GM19240 (cell line): Measurements from ENCODE around the gene ENKD1.

ENCODE experiments used
- DNase-seq: peaks from one replicate; pipeline ENCODE4 v3.0.0; 2011; ENCODE audit warnings: low spot score; ENCODE audit not compliant: insufficient read length

ENKD1 gene

DNA sequence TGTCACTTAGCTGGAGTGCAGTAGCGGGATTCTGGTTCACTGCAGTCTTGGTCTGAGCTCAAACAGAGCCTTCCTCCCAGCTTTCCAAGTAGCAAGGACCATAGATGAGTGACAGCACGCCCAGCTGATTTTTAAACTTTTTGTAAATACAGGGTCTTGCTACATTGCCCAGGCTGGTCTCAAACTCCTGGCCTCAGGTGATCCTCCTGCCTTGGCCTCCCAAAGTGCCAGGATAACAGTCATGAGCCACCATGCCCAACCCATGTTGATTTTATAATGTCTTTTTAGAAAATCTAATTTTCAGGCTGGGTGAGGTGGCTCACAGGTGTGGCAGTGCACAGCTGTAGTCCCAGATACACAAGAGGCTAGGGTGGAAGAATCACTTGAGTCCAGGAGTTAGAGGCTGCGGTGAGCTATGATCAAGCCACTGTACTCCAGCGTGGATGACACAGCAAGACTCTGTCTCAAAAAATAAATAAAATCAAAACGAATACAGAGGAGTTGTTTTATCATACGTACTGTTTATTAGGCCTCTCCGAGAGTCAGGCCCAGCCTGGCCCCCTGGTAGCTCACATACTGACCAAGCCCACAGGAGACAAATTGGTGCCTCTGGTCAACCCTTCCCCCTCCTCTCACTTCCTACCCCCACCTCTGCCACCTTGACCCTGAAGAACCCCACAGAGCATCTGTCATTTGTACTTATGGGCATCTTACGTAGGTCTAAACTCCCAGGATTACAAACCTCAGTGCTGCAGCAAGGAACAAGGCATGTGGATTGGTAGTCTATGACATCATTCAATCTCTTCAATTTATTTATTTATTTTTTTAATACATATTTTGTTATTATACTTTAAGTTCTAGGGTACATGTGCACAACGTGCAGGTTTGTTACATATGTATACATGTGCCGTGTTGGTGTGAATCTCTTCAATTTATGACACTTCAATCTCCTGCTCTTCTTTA lies 13.7 kb upstream of the ENKD1 start:
- DNase-seq = no peak

DNA sequence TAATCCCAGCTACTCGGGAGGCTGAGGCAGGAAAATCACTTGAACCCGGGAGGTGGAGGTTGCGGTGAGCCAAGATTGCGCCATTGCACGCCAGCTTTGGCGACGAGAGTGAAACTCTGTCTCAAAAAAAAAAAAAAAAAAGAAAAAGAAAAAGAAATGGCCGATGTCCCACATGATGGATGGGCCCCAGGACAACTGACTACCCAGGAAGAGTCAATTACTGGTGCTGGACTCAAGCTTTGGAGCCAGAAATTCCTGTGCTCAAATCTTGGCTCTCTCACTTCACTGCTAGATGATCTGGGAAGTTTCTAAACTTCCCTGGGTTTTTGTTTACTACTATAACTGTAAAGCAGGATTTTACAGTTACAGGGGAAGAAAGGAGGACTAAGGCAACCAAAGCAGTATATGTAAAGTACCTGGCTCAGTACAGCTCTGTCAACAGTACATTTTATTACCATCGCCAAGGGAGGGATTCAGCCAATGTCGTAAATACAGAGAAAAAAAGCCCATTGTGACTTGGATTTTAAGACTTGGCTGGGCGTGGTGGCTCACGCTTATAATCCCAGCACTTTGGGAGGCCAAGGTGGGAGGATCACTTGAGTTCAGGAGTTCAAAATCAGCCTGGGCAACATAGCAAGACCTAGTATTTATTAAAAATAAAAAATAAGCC lies 11.9 kb upstream of the ENKD1 start:
- no peak for DNase-seq

DNA sequence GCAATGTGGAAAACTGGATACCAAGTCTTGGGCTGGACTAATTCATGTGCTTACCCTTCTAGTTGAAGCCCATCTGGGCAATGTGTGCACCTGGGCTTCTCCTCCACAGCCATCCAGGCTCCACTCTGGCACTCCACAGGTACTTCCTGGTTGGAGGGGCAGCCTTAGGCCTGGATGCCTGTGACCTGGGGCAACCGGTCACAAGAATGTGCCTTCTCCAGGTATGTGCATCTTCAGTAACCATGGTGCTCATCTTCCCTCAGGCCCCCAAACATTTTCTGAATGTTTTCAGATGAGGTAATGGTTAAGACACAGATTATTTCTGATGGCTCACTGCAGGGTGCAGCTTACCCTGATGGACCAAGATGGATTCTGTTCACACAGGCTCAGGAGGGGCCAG lies 11.2 kb upstream of the ENKD1 start:
- no peak for DNase-seq

DNA sequence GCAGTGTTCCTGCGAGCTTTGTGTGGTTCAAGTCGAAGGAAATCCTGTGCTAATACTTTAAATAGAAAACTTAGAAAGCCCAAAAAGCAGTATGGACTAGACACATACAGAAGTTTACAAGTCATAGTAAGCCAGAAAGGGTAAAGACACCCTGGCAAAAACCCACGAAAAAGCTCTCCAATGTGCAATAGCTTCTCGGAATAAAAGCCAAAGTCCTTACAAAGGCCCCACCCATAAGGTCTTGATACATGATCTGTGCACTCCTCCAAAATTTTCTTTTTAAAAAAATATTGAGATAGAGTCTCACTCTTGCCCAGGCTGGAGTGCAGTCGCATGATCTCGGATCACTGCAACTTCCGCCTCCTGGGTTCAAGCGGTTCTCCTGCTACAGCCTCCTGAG lies 10.4 kb upstream of the ENKD1 start:
- DNase-seq = no peak

DNA sequence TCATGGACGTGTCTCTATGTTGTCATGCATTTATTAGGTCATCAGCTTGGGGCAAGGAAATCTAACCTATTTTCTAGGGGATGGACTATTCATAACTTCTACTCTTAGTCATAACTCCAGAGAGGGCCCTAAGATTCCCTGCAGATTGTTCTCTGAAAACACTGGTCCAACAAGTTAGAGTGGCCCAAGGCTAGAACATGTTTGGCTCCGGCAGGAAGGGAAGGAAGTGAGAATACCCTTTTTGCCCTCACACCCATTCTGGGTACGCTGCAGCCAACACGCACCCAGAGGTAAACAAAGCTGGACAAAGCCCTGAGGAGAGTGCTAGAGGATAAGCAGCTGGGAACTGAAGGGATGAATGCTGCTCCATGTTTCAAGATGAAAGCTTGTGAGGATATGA lies 10.0 kb upstream of the ENKD1 start:
- no peak for DNase-seq

DNA sequence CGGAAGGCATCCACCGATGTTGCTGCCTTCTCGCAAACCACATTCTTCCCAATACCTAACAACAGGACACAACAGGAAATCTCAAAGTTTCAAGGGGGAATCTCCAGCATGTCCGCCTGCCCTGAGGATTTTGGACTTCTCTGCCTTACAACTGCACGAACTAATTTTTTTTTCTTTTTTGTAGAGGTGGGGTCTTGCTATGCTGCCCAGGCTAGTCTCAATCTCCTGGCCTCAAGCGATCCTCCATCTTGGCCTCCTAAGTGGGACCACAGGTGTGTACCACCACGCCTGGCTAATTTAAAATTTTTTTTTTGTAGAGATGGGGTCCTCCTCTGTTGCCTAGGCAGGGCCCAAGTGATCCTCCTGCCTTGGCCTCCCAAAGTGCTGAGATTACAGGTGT lies 9.4 kb upstream of the ENKD1 start:
- no peak for DNase-seq

DNA sequence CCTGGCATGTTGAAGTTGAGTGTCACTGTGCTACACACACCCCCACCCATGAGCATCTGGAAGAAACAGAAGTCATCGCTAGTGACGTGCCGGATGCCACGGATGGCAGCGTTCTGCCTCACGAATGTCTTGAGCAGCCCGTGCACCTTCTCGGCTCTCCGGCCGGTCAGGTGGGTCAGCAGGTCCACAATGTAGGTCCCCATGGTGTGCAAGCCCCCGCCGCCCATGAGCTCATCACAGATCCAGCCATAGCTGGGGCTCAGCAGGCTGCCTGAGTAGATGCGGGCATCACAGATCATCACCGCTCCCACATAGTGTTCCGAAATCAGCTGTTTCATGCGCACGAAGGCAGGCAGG lies 9.0 kb upstream of the ENKD1 start:
- no peak for DNase-seq

DNA sequence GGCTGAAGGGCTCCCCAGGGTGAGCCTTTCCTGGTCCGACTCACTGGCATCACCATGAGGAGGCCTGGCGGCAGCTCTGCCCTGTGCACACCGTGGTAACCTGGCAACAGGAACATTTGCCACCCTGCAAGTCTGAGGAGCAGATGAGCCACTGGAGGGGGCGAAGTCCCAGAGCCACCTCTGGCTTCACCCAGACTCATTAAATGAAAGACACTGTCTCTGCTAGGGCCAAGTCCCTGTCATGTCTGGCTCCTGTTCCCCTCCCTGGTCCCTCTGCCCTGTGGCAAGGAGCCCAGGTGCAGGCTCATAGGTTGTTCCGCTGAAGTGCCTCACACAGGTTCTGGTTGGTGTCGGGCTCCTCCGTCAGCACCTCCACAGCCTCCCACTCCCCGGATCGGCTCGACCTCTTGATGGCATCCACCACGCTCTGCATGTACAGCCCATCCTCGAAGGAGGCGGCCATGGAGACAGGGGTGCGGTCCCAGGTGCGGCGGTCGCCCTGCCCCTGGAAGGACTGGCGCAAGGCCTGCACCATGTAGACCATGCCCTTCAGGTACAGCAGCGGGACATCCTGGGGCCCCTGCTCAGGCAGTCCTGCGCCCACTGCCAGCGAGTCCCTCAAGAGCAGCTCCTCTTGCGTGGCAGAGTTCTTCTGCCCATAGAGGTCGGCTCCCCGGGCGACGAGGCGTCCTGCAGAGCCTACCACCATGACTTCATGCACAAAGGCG lies 8.5 kb upstream of the ENKD1 start:
- no peak for DNase-seq

DNA sequence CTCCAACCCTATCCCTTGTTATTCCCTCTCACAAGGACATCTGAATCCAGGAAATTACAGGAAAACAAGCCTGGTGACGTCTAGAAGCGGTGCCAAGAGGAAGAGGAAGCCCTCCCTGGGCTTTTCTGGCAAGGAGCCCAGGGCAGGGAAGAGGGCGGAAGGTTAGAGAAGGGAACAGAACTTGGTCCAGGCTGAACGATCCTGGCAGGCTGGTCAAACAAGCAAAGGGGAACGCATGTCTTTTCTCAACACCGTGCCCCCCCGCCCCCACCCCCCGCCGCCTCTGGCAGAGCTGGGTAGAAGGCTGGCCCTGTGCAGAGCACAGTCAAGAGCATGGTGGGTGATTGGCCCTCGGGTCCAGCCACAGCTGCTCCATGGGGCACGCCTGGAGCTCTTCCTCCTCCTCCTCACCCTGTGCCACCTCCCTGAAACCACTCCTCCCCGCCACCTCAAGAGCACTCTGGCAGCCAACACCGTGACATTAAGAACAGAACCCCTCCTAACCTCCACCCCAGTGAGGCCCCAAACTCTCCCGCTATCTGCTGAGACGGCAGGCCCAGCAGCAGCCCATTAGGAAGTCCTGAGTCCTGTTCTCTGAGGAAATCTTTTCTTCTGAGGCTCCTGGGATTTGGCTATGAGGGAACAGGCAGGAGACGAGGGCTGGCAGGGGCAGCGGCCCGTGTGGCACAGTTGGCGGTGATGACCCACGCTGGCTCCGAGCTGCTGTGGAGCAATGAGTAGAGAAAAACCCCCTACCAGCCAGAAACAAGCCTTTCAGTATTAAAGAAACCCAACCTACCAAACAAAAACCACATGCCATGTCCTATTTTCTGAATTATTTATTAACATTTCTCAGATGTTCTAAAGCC lies 7.4 kb upstream of the ENKD1 start:
- DNase-seq = no peak

DNA sequence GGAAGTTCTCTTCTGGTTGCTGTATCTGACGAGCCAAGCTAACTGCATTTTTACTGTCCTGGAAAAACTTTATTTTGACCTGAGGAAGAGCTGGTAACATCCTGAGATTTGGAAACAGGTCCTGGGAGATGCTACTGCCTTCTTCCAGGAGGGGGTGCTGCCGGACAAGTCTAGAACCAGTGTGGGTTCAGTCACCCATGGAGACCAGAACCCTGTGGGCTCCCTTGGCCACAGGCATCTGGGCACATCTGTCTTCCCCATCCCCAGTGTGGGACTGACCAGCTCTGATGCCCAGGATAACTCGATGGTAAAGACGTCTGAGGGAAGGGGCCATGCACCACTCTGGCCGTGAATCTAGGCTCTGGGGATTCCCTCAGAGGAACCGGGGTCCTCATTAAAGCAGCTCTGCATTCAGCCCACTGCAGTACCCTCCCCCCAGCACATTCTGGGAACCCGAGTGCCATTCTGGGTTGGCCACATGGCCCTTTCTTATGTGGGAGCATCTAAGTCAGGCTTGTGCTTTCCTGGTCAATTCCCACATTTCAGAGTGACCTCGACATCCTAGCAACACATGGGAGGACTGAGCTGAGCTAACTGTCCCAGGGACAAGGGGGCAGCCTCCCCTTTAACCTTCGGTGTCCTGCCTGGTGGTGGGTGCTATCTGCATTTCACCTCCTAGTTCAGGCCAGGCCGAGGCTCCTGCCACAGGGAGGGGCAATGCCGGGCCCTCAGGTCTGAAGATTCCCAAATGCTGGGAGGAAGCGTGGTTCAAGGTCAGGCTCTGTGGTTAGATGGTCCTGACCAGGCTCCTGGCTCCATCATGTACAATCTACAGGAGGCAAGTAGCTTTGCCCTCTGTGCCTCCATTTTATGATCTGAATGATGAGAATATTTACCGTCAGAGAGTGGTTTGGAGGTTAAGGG lies 6.5 kb upstream of the ENKD1 start:
- DNase-seq = no peak

DNA sequence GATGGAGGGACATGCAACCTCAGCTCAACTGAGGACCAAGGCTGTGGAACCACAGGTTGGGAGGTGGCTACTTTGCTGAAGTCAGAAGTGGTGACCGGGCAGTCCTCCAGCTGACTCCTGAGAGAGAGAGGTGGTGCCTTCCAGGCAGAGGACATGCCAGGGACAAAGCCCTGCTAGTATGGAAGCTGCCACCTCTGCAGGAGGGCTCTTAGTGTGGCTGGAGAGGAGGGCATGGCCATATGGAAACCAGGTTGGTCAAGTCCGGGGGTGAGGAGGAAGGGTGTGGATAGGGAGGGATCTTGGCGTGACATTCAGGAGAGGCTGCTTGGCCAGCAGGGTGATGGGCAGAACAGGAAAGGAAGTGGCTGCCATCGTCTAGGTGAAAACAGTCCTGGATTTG lies 5.8 kb upstream of the ENKD1 start:
- no peak for DNase-seq

DNA sequence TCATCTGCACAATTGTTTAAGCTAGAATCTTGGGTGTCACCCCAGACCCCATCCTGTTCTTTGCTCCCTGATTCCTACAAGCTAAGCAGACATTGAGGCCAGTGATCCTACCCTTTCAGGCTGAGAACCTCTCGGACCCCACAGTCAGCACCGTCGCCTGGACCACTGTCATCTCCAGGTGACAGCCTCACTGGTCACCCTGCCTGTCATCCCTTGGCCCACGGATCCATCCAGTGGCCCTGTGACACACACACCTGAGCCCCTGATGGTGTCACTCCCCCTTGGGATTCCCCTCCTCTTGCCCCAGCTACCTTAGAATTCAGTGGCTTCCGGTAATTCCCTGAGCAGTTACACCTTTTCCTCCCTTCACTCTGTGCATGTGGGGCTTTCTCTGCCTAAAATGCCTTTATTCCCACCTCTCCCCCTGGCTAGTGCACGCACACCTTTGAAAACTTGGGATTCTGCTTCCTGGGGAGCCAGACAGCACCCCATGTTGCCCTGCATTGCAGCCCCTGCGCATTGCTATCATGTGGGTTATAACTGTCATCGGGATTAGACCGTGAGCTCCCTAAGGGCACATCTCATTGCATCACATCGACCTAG lies 3.0 kb upstream of the ENKD1 start:
- no peak for DNase-seq

DNA sequence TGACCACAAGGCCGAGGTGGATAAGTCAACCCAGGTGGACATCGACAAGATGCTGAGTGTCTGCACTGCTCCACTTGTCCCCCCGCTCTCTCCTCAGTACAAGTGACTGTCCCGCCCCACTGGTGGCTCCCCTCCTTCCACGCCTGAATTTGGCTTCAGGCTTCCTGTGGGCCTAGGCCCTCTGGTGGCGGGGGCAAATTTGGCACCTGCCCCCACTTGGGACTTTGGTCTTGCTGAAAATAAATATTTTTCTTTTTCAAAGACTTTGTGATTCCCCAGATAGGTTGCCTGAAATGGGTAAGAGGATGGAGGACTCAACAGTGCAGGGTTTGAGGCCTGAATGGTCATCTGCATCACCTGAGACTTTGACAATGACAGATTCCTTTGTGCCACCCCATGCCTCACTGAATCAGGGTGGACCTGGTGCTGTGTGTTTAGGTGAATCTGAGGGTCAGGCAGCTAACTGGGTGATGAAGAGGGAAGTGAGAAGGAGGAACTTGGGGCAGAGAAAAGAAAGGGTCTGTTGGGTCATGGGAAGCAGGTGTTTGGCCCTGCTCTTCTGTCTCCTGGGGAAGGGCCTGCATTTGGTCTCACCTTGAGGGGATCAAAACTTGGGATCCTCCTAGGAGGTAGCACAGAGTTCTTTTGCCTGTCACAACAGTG lies 2.1 kb upstream of the ENKD1 start:
- no peak for DNase-seq

DNA sequence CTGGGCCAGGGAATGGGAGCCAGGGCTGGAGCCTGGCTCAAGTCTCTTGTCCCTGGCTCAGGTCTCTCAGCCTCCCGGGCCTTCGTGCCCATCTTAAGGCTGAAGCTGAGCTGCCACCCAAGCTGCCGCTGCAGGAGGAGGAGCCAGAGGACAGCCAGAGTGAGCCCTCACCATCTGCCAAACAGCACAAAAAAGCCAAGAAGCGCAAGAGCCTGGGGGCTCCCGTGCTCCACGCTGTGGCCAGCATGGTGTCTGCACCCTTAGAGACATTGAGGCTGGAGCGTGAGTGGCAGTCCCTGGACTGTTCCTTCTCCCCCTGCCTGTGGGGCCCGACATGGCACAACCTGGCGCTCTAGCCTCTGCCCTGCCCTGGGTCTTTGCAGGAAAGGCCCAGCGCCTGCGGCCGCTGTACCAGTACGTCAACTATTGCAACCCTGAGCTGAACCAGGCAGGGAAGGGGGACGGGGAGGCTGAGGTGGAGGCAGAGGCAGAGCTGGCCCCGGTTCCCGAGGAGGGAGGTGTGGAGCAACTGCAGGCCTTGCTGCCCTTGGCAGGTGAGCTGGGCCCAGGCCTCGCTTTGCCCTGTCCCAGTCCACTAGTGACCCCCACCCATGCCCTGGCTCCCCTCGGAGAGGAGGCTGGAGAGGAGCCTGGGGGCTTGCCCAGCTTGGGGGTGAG lies 1.4 kb upstream of the ENKD1 start:
- peak; percentile 96 for DNase-seq

DNA sequence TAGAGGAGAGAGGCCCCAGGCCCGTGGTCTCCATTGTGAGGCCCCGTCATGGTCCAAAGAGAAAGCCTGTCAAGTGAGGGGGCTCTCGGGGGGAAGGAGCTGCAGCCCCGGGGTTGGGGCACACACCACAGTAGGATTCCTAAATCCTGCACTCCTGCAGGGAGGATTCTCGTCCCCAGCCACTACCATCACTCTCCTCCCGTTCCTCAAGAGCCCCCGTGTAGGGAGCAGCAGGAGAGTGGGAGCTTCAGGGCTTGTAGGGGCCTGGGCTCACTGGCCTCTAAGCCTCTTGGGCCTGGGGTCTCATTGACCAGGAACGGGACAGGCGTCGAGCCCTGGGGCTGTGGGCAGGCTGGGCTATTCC lies 885 bp upstream of the ENKD1 start:
- no peak for DNase-seq

DNA sequence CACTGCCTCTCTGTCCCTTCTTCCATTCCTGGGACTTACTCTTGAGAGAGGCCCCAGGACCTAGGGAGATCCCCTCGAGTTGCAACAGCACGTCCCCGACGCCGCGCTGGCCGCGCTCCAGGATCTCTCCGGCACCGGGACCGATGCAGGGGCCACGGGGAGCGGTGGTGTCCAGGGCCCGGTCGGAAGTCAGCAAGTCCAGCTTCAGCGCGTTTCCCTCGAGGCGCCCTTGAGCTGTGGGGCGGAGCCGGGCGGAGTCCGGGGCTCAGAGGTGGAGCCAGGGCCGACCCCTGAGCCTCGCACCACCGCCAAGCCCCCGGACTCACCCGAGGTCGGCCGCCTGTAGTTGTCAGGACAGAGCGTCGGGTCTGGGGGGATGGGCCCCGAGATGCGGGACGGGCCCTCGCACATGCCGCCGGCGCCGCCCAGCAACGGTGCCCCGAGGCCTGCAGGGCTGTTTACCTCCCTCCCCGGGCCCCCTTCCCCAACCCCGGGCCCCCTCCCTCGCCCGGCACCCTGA lies 458 bp downstream of the ENKD1 start:
- DNase-seq = no peak

DNA sequence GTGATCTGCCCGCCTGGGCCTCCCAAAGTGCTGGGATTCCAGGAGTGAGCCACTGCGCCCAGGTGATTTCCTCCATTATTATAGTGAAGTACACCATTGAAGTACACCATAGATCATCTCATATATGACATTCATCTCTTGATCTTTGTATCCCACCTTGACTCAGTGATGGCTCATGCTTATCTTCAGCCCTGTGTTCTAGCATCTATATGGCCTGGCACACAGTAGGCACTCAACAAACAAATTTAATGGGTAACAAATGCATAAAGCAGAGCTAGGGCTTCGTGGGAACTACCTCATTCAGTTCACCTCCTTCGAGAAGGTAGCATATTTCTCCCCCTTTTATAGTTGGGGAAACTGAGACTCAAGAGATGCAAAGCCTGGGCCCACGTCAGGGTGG lies 952 bp downstream of the ENKD1 start:
- no peak for DNase-seq

DNA sequence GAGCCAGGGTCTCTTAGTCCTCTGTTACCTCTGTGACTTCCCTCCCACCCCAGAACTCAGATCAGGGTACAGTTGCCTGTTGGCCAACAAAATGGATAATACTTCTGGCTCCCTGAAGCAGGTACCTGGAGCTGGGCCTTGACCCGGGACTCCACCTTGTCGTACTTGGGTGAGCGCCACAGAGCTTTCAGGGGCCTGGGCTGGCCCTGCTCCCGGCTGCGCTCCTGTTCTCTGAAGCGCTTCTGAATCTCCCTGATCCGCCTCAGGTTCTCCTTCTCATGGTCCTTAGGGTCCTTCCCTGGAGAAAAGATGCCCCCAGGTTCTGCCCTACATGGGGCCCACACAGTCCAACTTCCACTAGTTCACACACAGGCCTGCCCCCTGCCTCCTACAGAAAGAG lies 1.7 kb downstream of the ENKD1 start:
- no peak for DNase-seq

DNA sequence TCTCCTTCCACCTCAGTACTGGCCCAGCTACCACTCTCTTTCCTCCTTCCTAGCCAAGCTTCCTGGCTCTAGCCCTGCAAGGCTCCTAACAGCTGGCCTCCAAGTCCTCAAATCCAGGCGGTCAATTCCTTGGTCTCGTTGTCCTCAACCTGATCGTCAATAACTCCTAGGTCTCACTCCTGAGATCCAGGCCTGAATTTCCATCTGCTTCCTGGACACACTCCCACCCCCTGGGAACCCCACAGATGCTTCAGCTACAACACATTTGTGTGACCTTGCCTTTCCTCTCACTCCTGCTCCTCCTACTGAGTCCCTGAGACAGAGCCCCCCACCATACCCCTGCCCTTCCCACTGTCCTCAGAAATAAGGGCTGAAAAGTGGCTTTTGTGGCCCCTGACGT lies 2.3 kb downstream of the ENKD1 start:
- no peak for DNase-seq
